ENCODE measurements around the gene ADM2.

DNA sequence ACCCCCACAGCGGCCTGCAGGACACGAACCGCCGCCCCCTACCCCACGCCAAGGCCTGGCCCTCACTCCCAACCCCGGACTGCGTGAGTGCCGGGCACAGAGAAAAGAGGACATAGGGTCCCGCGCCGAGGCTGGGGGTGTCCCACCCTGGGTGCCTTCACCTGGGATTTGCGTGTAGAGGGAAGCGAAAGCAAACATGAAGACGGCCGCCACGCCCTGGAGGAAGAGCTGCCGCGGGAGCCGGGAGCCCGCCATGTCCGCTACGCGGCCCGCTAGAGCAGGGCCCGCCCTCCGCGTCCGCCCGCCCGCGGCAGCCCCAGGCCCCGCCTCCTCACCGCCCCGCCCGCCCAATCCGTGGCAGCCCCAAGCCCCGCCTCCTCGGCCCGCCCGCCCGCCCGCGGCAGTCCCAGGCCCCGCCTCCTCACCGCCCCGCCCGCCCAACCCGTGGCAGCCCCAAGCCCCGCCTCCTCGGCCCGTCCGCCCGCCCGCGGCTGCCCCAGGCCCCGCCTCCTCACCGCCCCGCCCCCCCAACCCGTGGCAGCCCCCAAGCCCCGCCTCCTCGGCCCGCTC lies 26.2 kb downstream of the ADM2 start, which contains the start of gene LMF2:
- TF ChIP-seq JUN (CRISPR knock-in tag; IDR thresholded peaks at IDR 0.05) (no peak), NR2C2 (CRISPR knock-in tag; IDR thresholded peaks at IDR 0.05) (no peak), ATF1 (CRISPR knock-in tag; IDR thresholded peaks at IDR 0.05) (no peak), SP1 (CRISPR knock-in tag; conservative IDR thresholded peaks at IDR 0.05) (no peak; the same call in 1 of the 2 replicates), GABPB1 (CRISPR knock-in tag; IDR thresholded peaks at IDR 0.05) (no peak), ZNF121 (CRISPR knock-in tag; IDR thresholded peaks at IDR 0.05) (no peak), IRF2 (CRISPR knock-in tag; IDR thresholded peaks at IDR 0.05; ENCODE audit: borderline replicate concordance, low read depth) (no peak)
- TF ChIP-seq, protein P1, sequence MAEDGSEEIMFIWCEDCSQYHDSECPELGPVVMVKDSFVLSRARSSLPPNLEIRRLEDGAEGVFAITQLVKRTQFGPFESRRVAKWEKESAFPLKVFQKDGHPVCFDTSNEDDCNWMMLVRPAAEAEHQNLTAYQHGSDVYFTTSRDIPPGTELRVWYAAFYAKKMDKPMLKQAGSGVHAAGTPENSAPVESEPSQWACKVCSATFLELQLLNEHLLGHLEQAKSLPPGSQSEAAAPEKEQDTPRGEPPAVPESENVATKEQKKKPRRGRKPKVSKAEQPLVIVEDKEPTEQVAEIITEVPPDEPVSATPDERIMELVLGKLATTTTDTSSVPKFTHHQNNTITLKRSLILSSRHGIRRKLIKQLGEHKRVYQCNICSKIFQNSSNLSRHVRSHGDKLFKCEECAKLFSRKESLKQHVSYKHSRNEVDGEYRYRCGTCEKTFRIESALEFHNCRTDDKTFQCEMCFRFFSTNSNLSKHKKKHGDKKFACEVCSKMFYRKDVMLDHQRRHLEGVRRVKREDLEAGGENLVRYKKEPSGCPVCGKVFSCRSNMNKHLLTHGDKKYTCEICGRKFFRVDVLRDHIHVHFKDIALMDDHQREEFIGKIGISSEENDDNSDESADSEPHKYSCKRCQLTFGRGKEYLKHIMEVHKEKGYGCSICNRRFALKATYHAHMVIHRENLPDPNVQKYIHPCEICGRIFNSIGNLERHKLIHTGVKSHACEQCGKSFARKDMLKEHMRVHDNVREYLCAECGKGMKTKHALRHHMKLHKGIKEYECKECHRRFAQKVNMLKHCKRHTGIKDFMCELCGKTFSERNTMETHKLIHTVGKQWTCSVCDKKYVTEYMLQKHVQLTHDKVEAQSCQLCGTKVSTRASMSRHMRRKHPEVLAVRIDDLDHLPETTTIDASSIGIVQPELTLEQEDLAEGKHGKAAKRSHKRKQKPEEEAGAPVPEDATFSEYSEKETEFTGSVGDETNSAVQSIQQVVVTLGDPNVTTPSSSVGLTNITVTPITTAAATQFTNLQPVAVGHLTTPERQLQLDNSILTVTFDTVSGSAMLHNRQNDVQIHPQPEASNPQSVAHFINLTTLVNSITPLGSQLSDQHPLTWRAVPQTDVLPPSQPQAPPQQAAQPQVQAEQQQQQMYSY (CRISPR knock-in tag; IDR thresholded peaks at IDR 0.05) = no peak
- TF ChIP-seq, protein P2, sequence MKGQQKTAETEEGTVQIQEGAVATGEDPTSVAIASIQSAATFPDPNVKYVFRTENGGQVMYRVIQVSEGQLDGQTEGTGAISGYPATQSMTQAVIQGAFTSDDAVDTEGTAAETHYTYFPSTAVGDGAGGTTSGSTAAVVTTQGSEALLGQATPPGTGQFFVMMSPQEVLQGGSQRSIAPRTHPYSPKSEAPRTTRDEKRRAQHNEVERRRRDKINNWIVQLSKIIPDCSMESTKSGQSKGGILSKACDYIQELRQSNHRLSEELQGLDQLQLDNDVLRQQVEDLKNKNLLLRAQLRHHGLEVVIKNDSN (CRISPR knock-in tag; IDR thresholded peaks at IDR 0.05) = no peak
- TF ChIP-seq, protein P3, sequence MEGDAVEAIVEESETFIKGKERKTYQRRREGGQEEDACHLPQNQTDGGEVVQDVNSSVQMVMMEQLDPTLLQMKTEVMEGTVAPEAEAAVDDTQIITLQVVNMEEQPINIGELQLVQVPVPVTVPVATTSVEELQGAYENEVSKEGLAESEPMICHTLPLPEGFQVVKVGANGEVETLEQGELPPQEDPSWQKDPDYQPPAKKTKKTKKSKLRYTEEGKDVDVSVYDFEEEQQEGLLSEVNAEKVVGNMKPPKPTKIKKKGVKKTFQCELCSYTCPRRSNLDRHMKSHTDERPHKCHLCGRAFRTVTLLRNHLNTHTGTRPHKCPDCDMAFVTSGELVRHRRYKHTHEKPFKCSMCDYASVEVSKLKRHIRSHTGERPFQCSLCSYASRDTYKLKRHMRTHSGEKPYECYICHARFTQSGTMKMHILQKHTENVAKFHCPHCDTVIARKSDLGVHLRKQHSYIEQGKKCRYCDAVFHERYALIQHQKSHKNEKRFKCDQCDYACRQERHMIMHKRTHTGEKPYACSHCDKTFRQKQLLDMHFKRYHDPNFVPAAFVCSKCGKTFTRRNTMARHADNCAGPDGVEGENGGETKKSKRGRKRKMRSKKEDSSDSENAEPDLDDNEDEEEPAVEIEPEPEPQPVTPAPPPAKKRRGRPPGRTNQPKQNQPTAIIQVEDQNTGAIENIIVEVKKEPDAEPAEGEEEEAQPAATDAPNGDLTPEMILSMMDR (IDR thresholded peaks at IDR 0.05) = no peak
